Suprapubic skin (tissue), 4 donors: Measurements from ENCODE around the gene HEATR9. TPM values are rescaled to one million over a fixed set of nuclear protein-coding genes. Genes with fewer than 3 reads are reported as not detected.

Experiments
- DNase-seq, 2 donors: peaks; one replicate each; pipeline ENCODE4 v3.0.0-alpha.2; 2019; ENCODE audit warnings: low spot score in 2 of 2
- H3K27ac ChIP-seq: fragments of 200-600 bp; sonication (generic); one replicate; pipeline ENCODE4 v1.5.1; 2019
- H3K27me3 ChIP-seq: fragments of 200-600 bp; sonication (generic); one replicate; pipeline ENCODE4 v1.5.1; 2019
- H3K36me3 ChIP-seq: fragments of 200-600 bp; sonication (generic); one replicate; pipeline ENCODE4 v1.5.1; 2019
- H3K4me1 ChIP-seq: fragments of 200-600 bp; sonication (generic); one replicate; pipeline ENCODE4 v1.5.1; 2019
- H3K4me3 ChIP-seq: fragments of 200-600 bp; sonication (generic); one replicate; pipeline ENCODE4 v1.5.1; 2019; ENCODE audit warnings: mild to moderate bottlenecking
- H3K9me3 ChIP-seq: fragments of 200-600 bp; sonication (generic); one replicate; pipeline ENCODE4 v1.5.1; 2019
- CTCF ChIP-seq, 2 donors: fragments of 200-600 bp in 1 of 2; fragments of 450-650 bp in 1 of 2; sonication (generic) in 1 of 2; IDR thresholded peaks; one replicate each; pipeline ENCODE4 v1.5.1; 2016 to 2019; ENCODE audit warnings: antibody characterized with exemption in 2 of 2, mild to moderate bottlenecking in 1 of 2, moderate library complexity in 1 of 2
- EP300 ChIP-seq: sonication (generic); formaldehyde crosslinking; IDR thresholded peaks from one replicate; pipeline ENCODE4 v1.6.1; 2017; ENCODE audit warnings: antibody characterized with exemption
- POLR2A ChIP-seq, 2 donors: fragments of 450-650 bp; IDR thresholded peaks; one replicate each; pipeline ENCODE4 v1.6.1; 2017; ENCODE audit warnings: antibody characterized with exemption in 2 of 2, mild to moderate bottlenecking in 2 of 2, moderate library complexity in 2 of 2
- POLR2AphosphoS5 ChIP-seq, 3 donors: sonication (generic); formaldehyde crosslinking; IDR thresholded peaks; one replicate each; pipeline ENCODE4 v1.6.1; 2017; ENCODE audit warnings: antibody characterized with exemption in 3 of 3
- WGBS: methylation state at CpG from one replicate; pipeline ENCODE4 v1.1.5; 2018; 5-methylcytosine and 5-hydroxymethylcytosine counted together
- total RNA-seq, 4 donors: library from RNA; depleted of rRNA; stranded (reverse); fragments of >200 nt; gene quantifications; one replicate each; pipeline ENCODE4 v1.1.0, GENCODE V29; 2016

The HEATR9 gene
- total RNA-seq, 4 donors from 2014 or later = not detected

DNA sequence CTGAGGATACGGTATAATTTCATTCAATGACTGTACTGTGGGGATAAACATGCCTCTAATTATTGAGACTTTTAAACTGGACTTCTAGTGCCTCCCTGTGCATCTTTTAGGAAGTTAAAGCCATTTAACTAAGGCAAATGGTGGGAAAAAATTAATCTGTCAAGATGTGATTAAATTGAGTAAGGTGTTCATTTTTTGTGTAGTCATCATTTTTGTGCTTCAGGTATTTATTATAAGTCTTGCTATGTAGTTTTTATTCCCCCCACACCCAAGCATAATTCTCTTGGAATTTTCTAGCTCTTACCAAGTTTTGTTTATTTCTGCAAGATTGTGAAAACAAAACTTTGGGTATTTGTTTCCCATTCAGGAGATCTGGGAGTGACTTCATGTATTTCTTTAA, 49.2 kb downstream of the HEATR9 start:
- Histone ChIP-seq H3K27ac (no peak overlapping the region), H3K36me3 (peaks cover 55% of the 10 kb centered on the region)
- TF ChIP-seq CTCF (IDR thresholded peaks at IDR 0.05) (no peak), POLR2A (IDR thresholded peaks at IDR 0.05) (no peak), EP300 (no peak), POLR2AphosphoS5 (IDR thresholded peaks at IDR 0.05) (no peak)

DNA sequence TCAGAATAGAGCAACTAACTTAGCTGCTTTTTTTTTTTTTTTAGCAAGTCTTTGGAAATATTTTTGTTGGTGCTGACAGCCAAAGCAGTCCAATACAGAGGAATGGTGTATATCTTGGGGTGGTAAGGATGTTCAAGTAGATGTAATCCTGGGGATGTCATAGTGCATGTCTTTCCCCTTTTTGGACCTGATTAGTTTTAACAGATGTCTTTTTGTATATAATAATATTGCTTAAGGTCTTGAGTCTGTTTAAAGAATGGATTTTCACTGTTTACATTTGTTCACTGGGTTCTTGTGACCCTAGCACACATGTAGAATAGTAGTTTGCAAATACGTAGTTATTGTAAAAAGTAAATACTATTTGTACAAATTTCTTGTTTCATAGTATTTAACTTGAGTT, 51.5 kb downstream of the HEATR9 start:
- WGBS = 94% methylated on average over 1 of the region's 1 CpG
- peaks cover 35% of the 10 kb centered on the region for H3K36me3 ChIP-seq
- TF ChIP-seq EP300 (no peak), CTCF (IDR thresholded peaks at IDR 0.05) (no peak), POLR2A (IDR thresholded peaks at IDR 0.05) (no peak), POLR2AphosphoS5 (IDR thresholded peaks at IDR 0.05) (no peak)

More for the DNA sequence above, 49.2 kb downstream of the HEATR9 start:
- 47% methylated on average over 1 of the region's 1 CpG for WGBS
- Histone ChIP-seq H3K9me3 (no peaks in the 10 kb centered on the region), H3K27me3 (no peaks in the 10 kb centered on the region), H3K4me3 (no peak overlapping the region), H3K4me1 (peaks cover 8% of the 10 kb centered on the region)
- DNase-seq = no peak

DNA sequence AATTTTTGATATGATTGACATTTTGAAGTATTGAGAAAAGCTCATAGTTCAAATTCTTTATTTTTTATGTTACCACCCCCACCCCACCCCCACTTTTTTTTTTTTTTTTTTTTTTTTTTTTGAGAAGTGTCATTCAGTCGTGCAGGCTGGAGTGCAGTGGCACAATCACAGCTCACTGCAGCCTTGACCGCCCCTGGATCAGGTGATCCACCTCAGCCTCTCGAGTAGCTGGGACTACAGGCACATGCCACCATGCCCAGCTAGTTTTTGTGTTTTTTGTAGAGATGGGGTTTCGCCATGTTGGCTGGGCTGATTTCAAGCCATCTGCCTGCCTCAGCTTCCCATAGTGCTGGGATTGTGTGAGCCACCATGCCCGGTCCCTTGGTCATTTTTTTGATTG, 52.0 kb downstream of the HEATR9 start:
- peaks cover 14% of the 10 kb centered on the region for H3K4me1 ChIP-seq
- WGBS = 83% methylated on average over 5 of the region's 5 CpGs
- H3K36me3 ChIP-seq = peaks cover 30% of the 10 kb centered on the region
- H3K4me3 ChIP-seq = no peak overlapping the region
- no peak for DNase-seq
- no peak overlapping the region for H3K27ac ChIP-seq
- no peaks in the 10 kb centered on the region for H3K9me3 ChIP-seq
- TF ChIP-seq CTCF (IDR thresholded peaks at IDR 0.05) (no peak), POLR2AphosphoS5 (IDR thresholded peaks at IDR 0.05) (no peak), EP300 (no peak), POLR2A (IDR thresholded peaks at IDR 0.05) (no peak)
- H3K27me3 ChIP-seq = no peaks in the 10 kb centered on the region

More for the DNA sequence above, 51.5 kb downstream of the HEATR9 start:
- H3K9me3 ChIP-seq = no peaks in the 10 kb centered on the region
- H3K4me3 ChIP-seq = no peak overlapping the region
- DNase-seq = no peak
- no peak overlapping the region for H3K27ac ChIP-seq
- peaks cover 14% of the 10 kb centered on the region for H3K4me1 ChIP-seq
- H3K27me3 ChIP-seq = no peaks in the 10 kb centered on the region

DNA sequence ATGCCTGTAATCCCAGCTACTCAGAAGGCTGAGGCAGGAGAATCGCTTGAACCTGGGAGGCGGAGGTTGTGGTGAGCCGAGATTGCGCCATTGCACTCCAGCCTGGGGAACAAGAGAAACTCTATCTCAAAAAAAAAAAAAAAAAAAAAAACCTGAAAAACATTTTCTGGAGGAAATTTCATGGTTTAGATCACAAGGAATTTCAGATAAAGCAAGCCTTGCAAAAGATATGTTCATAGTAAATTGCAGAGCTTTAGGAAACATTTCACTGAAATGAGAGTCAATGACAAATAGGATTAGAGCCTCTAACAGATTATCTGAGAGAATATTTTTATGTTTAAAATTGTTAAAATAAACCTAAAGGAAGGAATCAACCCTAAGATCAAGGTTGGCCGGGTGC, 56.2 kb downstream of the HEATR9 start:
- peaks cover 38% of the 10 kb centered on the region for H3K4me1 ChIP-seq
- no peak for TF ChIP-seq POLR2AphosphoS5 (IDR thresholded peaks at IDR 0.05)
- no peak for TF ChIP-seq EP300
- no peak for TF ChIP-seq POLR2A (IDR thresholded peaks at IDR 0.05)
- no peak for TF ChIP-seq CTCF (IDR thresholded peaks at IDR 0.05)
- no peaks in the 10 kb centered on the region for H3K9me3 ChIP-seq
- DNase-seq = no peak
- H3K36me3 ChIP-seq = peaks cover 7% of the 10 kb centered on the region
- H3K4me3 ChIP-seq = no peak overlapping the region
- H3K27me3 ChIP-seq = no peaks in the 10 kb centered on the region
- WGBS = 89% methylated on average over 5 of the region's 5 CpGs
- no peak overlapping the region for H3K27ac ChIP-seq

GRCh38 chr17:35811759-35812158, 56.9 kb downstream of the HEATR9 start:
- no peak overlapping the region for H3K27ac ChIP-seq
- peaks cover 7% of the 10 kb centered on the region for H3K36me3 ChIP-seq
- H3K9me3 ChIP-seq = no peaks in the 10 kb centered on the region
- no peaks in the 10 kb centered on the region for H3K27me3 ChIP-seq
- no peak overlapping the region for H3K4me3 ChIP-seq
- 75% methylated on average over 6 of the region's 6 CpGs for WGBS
- DNase-seq = no peak
- H3K4me1 ChIP-seq = peaks cover 38% of the 10 kb centered on the region
- TF ChIP-seq CTCF (IDR thresholded peaks at IDR 0.05) (no peak), POLR2AphosphoS5 (IDR thresholded peaks at IDR 0.05) (no peak), POLR2A (IDR thresholded peaks at IDR 0.05) (no peak), EP300 (no peak)
